CD4-positive, alpha-beta T cell treated with Interleukin-17A for 1 hour (primary cell): ENCODE measurements around the gene CFAP74.

Experiments
- DNase-seq: peaks from one replicate; pipeline ENCODE4 v3.0.0-alpha.2; 2020

Gene CFAP74

GRCh38 chr1:1914971-1915692 lies 88.5 kb downstream of the CFAP74 start, which contains the start of gene CALML6:
Gene CALML6, plus strand, starts transcription at chr1:1915260. Its CDS starts 21 bp downstream, at chr1:1915281.
- no peak for DNase-seq

- DNase-seq, result no peak
These were observed 89.2 kb downstream of the CFAP74 start for GRCh38 chr1:1914101-1914970.

GRCh38 chr1:1911350-1912041 lies 92.1 kb downstream of the CFAP74 start:
- no peak for DNase-seq

GRCh38 chr1:1910651-1911331 lies 92.8 kb downstream of the CFAP74 start:
- no peak for DNase-seq

GRCh38 chr1:1910033-1910465 lies 93.5 kb downstream of the CFAP74 start:
- no peak for DNase-seq

GRCh38 chr1:1908506-1908791 lies 95.1 kb downstream of the CFAP74 start:
- DNase-seq, result no peak

- no peak for DNase-seq
These were observed 96.4 kb downstream of the CFAP74 start for GRCh38 chr1:1907098-1907736.

- DNase-seq, result peak; percentile 76
These were observed 97.1 kb downstream of the CFAP74 start for GRCh38 chr1:1906185-1907097.

GRCh38 chr1:1903224-1903623 lies 100.4 kb downstream of the CFAP74 start:
- DNase-seq, result no peak

GRCh38 chr1:1901641-1902294 lies 101.8 kb downstream of the CFAP74 start:
- no peak for DNase-seq

- DNase-seq, result no peak
These were observed 102.5 kb downstream of the CFAP74 start for GRCh38 chr1:1900883-1901640.

GRCh38 chr1:1899967-1900327 lies 103.6 kb downstream of the CFAP74 start:
- DNase-seq, result no peak

- DNase-seq, result no peak
These were observed 104.2 kb downstream of the CFAP74 start for GRCh38 chr1:1899266-1899966.

GRCh38 chr1:1898246-1898933 lies 105.2 kb downstream of the CFAP74 start:
- DNase-seq, result no peak

GRCh38 chr1:1895456-1896336 lies 107.9 kb downstream of the CFAP74 start:
- no peak for DNase-seq

- no peak for DNase-seq
These were observed 108.5 kb downstream of the CFAP74 start for GRCh38 chr1:1895060-1895418.

- DNase-seq, result no peak
These were observed 109.1 kb downstream of the CFAP74 start for GRCh38 chr1:1894354-1895059.
